HG02763 (cell line): ENCODE results near the gene FAM20C.
"Not testable (repeated sequence)": the region's sequence is repeated elsewhere in the genome, so short reads cannot be mapped to it uniquely, and the experiment has no call there.

ENCODE experiments used
- ATAC-seq: cut with Tn5 transposase; IDR thresholded peaks from one replicate; pipeline ENCODE4 v1.9.1; 2021; ENCODE audit warnings: mild to moderate bottlenecking, moderate library complexity; ENCODE audit not compliant: unreplicated experiment

FAM20C gene

GRCh38 chr7:255721-256361 is 63.5 kb downstream of the FAM20C start:
- ATAC-seq: no peak

- no peak for ATAC-seq
Observed at GRCh38 chr7:256461-256940, 64.1 kb downstream of the FAM20C start.

GRCh38 chr7:256981-257646 is 64.7 kb downstream of the FAM20C start:
- ATAC-seq: no peak

GRCh38 chr7:257647-257992 is 65.2 kb downstream of the FAM20C start:
- no peak for ATAC-seq

- no peak for ATAC-seq
Observed at GRCh38 chr7:258476-259190, 66.3 kb downstream of the FAM20C start.

- no peak for ATAC-seq
Observed at GRCh38 chr7:259191-259505, 66.8 kb downstream of the FAM20C start.

GRCh38 chr7:259751-260405 is 67.5 kb downstream of the FAM20C start:
- no peak for ATAC-seq

- no peak for ATAC-seq
Observed at GRCh38 chr7:260441-261281, 68.3 kb downstream of the FAM20C start.

- no peak for ATAC-seq
Observed at GRCh38 chr7:261341-262250, 69.2 kb downstream of the FAM20C start.

GRCh38 chr7:262251-262572 is 69.8 kb downstream of the FAM20C start:
- no peak for ATAC-seq

- ATAC-seq: not testable (repeated sequence)
Observed at GRCh38 chr7:262631-263311, 70.4 kb downstream of the FAM20C start.

GRCh38 chr7:263483-264351 is 71.3 kb downstream of the FAM20C start:
- ATAC-seq: not testable (repeated sequence)

- ATAC-seq: no peak
Observed at GRCh38 chr7:264541-265191, 72.3 kb downstream of the FAM20C start.

GRCh38 chr7:265192-265997 is 73.0 kb downstream of the FAM20C start:
- no peak for ATAC-seq

GRCh38 chr7:265998-266850 is 73.9 kb downstream of the FAM20C start:
- no peak for ATAC-seq
